HG03108 (cell line): ENCODE data around the gene CDH4.

Experiments
- ATAC-seq: cut with Tn5 transposase; IDR thresholded peaks from one replicate; pipeline ENCODE4 v1.9.1; 2021; ENCODE audit warnings: moderate library complexity; ENCODE audit not compliant: unreplicated experiment

The CDH4 gene

DNA sequence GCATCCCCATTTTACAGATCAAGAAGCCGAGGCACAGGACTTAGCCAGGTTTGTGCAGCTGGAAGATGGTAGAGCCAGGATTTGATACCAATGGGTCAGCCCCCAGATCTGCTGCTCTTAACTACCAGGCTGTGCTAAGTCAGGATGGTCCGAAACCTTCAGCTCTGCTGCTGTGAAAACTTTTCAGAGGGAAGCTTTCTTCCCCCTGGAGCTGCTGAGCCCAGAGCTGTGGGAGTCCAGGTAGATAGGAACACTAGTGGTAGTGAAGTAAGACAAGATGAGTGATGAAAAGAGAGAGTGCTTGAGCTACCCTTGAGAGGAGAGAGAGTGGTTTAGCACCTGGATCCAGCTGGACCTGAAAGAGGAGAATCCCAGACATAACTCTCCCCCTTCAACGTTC lies 230.8 kb downstream of the CDH4 start:
- no peak for ATAC-seq

DNA sequence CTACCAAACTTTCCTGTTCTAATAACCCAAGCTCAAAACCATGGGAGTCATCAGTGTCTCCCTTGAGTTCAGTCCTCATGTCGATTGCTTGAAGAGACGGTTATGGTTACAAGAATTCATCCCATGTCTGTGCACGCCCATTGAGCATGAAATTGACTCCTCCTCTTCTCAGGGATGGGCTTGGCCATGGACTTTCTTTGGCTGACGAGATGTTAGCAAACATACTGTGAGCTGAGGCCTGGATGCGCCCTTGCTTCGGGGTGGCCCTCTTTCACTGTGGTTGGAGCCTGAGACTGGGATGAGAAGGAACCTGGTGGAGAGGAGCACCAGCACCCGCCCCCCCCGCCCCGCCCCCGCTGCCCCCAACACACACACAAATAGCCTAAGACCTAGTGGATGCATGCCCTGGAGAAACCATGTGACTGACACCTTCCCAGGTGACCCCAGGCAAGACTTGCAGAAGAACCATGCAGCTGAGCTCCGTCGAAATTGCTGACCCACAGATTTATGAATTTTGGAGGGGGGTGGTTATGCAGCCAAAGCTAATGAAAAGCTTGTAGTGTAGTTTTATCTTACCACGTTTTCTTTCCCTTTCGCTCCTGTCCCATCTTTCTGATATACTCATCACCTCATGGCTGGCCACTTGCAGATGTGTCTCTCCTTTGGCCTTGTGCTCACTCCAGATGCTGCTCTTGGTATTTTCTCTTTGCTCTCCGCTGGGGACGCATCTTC lies 231.4 kb downstream of the CDH4 start:
- ATAC-seq = no peak

DNA sequence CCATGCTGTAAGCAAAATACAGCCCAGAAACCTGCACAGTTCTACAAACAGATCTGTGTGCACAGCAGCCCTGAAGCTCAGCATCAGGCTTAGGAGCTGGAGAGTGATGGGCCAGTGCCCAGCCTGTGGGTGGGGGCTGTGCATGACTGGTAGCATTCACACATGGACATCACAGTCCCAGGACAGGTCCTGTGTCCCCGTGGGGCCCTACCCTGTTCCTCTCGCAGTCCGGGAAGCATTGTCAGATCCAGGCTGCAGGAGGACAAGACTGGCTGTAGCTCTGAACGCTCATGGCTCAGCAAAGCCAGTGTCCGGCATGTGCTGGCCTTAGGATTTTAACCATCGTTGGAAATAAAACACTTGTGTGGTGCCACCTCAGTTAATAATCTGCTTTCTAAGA lies 234.1 kb downstream of the CDH4 start:
- ATAC-seq = no peak

DNA sequence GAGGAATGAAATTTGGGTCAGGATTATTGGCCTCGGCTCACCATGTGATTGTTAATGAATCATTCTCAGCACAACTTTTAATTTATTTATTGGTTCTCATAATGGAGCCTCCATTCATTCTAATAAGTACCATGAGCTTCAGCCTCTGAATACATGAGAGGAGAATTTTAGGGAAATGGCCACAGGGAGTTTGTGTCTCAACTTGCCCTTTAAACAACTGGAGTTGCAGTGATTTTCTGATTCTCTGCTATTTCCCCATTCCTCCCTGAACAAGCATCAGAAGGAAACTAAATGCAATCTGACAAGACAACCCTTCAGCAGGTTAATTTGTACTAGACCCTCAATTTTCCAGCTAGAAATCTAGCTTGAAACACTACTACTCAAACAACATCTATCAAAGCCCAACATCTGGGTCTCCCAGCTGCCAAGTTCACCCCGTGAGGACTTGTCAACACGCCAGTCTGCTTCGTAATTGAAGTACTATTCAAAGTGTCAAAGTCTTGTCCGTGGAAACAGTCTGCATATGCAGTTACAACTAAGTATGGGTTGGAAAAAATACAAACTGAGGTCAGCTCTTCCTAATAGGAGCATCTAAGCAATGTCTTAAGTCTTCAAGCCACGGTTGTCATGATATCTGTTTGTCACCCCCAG lies 235.4 kb downstream of the CDH4 start:
- no peak for ATAC-seq

DNA sequence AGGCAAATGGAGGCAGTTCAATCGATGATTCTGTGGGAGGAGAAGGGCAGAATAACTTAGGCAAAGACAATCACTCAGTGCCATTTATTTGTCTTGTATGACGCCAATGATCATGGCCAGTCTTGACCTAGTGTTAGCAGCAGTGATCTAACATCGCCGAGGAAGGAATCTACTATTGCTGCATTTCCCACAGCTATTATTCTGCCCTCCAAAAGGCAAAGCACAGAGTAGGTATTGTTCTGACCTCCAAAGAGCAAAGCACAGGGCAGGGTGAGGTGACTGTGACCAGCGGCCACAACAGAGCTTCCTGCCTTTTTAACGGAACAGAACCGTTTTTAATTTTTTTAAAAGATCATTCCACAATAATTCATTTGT lies 235.9 kb downstream of the CDH4 start:
- no peak for ATAC-seq

DNA sequence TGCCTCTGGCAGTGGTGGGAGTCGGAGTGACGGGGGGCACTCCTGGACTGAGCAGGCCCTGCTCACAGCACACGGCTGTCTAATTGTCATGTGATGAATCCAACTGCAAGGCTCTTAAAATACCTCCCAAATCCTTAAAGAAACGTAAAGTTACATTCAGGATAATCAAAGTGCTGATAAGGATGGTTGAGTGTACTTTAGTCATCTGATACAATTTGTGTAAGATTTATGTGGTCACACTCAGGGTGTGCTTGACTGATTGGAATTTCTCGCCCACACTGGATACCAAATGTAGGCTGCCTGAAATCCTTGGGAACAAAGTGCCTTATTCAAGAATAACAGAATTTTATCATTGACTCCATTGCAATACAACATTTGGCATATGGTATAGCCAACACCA lies 238.7 kb downstream of the CDH4 start:
- no peak for ATAC-seq

DNA sequence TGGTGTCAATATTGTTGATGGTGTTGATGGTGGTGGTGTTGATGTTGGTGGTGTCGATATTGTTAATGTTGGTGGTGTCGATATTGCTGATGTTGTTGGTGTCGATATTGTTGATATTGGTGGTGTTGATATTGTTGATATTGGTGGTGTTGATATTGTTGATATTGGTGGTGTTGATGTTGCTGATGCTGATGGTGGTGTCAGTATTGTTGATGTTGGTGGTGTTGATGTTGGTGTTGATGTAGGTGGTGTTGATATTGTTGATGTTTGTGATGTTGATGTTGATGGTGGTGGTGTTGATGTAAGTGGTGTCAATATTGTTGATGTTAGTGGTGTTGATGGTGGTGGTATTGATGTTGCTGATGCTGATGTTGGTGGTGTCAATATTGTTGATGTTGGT lies 240.0 kb downstream of the CDH4 start:
- no peak for ATAC-seq

DNA sequence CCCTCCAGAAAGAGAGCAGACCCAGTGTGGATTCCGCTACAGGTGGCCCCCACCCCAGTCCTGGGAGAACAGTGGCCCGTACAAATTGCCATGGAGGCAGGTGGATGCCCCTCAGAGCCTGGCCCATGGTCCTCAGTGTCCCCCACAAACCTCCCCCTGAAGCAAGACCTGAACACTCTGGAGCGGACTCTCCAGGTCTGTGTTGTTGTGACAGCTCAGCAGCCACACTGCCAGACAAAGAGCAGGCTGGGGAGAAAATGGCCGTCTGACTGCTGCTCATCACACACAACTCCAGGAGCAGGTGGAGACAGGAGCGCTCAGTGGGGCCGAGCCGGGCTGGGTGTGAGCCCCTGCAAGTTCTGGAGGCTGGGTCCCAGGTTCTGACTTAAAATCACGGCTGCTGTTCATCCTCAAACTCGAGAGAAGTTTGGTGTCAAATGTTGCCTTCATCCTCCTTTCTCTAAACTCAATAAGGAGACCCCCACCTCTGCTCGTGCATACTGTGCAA lies 241.8 kb downstream of the CDH4 start:
- ATAC-seq = no peak

DNA sequence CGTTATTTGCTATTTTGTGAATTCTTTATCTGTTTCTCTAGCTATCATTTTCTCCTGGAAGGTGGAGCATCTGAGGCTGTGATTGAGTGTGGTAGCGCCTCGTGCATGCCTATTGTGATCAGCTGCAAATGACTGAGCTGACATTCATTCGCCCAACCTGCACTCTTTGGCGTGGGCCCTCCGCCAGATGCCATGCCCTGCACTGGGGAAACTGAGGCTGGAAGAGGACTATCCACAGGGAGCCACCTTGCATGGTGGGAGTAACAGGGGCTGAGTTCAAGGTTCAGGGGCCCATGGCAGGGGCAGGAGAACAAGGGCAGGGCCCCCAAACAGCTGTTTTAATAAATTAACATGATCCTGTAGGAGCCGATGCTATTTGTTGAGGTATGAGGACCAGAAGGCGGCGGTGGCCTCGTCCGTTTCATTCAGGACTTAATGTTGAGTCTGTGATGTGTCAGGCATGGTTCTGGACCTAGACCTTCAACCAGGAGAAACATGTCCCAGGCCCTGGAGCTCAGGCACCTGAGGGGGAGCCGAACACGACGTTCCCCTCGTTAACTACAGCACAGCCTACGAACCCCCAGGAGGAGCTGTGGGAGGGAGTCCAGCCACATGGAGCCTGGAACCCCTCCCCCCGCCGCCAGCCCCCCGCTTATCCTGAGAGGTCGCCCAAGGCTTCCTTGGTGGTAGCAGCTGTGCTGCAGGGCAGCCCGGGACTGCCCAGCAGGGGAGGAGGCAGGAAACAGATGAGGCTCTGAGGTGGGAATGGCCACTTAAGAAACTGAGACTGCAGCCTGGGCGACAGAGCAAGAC lies 242.9 kb downstream of the CDH4 start:
- ATAC-seq = no peak

DNA sequence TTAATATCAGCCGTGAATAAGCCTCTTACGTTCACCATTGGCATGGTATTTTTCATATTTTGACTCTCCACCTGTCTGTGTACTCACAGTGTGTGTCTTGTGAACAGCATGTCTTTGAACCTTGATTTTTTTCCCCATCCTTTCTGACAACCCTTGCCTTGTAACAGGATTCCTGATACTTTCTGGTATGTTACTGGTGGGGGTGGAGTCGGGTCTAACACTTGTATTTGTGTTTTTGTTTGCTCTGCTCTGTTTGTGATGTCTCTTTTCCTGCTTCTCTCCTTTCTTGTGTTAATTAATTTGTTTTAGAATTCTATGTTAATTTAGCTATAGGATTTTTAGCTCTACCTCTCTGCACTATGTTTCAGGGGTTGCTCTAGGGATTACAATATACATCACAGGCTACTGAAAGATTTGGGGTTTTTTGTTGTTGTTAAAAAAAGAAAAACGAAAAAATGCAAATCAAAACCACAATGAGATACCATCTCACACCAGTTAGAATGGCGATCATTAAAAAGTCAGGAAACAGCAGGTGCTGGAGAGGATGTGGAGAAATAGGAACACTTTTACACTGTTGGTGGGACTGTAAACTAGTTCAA lies 245.1 kb downstream of the CDH4 start:
- no peak for ATAC-seq

DNA sequence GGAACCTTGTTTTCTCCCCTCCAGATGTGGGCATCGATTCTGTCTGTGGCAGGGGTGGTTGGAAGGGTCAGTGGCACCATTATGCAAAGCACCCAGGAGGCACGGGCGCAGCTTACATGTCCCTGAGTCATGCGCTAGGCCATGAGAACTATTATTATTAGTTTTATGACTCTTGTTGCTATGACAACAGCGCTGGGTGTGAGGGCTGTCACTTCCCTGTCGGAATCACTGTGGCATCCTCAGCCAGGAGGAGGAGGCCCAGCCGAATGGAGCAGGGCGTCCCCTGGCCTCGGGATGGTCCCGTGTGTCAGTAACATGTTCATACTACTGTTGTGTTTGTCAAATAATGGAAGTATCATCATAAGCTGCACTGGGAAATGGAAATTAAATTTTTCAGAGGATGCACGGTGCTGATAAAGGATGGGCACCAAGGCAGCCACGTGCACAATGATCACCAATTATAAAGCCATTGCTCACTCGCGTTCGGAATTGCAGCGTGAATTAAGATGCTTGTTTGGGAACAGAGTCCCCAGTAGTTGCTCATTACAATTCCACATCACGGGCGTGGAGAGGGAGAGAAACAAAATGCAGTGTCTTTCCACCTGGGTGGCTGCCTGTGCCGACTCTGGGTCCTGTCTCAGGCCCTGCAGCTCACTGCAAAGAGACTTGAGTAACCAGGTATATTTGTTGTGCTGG lies 247.9 kb downstream of the CDH4 start:
- no peak for ATAC-seq

DNA sequence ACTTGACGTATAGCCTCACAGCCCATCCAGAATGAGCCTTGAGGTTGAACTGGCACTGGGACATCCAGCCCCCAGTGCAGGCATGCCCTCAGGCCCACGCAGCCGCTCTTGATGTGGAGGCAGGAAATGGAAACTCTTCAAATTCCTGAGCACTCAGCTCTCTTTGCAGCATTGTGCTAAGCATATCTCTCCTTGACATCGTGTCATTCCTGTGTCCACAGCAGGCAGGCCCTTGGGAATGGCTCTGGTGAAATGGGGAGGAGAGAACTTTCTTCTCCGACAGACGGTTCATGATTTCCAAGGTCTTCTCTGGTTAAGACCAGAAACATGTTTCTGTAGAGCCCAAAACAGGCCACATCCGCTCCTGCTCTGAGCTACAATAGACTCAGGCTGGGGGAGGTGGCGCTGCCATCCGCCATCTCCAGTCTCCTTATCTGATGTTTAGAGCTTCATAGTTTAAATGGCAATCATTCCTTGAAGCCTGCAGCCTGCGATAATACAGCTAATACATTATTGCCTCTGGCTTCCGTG lies 248.8 kb downstream of the CDH4 start:
- ATAC-seq = no peak

DNA sequence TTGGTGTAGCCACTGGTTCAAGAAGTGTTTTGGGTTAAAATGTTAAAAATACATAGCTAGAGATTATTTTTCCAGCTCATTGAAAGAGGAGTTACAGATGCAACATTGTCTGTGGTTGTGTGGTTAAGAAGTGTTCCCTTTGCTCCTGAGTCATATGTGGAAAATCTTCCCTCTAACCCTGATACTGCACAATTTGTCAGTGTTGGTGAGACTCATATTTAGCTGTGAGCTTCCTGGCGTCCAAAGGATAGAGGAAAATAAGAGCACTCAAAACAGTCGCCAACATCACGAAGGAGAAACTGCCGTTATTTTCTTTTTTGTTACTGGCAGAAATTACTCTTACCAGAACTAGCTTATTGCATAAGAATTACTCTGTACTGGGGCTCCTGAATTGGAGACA lies 250.4 kb downstream of the CDH4 start:
- no peak for ATAC-seq

DNA sequence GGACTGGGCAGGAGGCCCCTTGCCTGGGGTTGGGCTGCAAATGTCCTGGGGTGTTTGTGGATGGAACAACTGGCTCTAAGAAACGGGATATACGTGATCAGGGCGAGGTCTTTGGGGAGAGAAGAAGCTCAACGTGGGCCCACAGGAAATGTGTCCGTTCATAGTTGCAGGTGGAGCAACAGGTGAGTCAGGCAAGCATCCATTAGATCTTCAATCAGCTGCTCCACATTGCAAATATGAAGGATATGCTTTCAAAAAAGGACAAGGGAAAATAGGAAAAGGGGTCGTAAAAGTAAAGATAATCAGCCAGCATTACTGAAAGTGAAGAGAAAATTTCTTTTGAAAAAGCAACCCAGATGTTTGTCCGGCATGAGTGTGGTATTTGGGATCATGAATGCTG lies 251.0 kb downstream of the CDH4 start:
- ATAC-seq = no peak

DNA sequence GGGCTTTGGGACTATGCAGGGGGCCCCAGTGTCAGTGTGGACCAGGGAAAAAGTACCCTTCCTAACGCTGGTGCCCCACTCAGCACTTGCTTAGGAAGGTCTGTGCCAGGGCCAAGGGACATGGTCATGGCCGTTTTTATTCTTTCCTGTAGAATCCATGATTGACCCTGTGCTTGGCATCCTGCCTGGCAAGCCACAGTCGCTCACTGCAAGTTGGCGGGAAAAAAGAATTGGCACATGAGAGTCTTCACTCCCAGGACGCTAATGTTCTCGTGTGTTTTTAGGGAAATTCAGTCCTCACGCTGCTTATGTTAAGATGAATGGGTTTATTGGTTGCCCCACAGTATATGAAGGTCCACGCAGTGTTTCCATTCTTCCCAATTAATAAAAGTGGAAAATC lies 253.4 kb downstream of the CDH4 start:
- no peak for ATAC-seq

DNA sequence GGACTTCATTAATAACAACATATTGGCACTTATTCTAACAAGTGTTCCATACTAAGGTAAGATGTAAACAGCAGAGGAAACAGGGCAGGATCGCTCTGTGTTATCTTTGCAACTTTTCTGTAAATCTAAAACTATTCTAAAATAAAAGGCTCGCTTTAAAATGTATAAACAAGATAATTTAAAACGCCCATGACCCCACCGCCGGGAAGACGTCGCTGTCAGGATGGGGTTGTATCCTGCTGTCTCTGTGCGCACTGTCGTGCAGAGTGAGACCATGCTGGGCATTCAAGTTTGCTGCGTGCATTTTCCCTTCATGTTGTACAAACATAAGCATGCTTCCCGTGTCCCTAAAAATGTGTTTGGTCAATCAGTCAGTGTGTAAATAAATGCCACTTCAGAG lies 255.7 kb downstream of the CDH4 start:
- ATAC-seq = no peak

DNA sequence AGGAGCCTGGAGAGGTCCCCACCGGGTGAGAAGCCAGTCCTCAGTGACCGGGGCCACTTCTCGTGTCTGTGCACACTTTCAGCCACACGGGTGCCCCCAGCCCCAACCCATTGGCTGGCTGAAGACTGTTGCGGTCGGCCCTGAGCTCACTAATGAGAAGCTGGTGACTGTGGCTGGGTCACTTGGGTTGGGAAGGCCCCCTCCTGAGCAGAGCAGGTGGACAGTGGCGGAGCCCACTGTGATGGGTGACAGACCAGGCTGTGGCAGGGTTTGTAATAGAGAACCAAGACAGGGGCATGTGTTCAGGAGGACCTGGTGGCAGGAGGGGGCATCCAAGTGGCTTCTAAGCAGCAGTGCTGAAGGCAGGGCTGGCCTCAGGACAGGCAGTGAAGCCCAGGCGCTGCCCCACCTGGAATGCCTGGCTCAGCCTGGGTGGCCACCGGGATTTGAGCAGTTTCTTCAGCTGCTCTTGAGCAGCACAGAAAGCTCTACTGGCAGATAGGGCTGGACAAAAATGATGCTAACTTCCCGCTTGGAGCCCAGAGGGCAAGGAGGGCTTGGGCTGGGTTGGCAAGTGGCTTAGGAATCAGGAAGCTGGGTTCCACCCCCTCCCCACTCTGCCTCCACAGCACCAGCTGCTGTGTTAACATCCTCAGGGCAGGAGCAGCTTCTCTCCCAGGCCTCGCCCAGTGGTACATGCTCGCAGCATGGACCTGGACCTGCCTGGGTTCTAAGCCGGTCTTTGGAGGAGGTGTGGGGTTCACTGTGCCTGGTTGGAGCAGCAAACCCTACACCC lies 256.4 kb downstream of the CDH4 start:
- ATAC-seq = no peak

DNA sequence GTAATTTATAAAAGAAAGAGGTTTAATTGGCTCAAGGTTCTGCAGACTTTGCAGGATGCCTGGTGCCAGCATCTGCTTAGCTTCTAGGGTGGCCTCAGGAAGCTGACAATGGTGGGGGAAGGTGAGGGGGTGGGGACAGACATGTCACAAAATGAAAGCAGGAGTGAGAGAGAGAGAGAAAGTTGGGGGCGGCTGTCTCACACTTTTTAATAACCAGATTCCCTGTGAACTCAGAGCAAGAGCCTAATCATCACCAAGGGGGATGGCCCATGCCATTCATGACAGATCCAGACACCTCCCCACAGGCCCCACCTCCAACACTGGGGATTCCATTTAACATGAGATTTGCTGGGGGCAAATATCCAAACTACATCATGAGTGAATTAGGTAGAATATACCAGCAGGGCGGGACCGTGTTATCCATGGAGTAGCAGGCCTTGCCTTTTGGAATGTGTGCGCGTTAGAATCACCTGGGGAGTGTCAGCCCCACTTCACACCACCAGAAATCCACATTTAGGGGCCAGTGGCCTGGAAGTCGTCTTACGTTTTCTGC lies 258.8 kb downstream of the CDH4 start:
- ATAC-seq = no peak

DNA sequence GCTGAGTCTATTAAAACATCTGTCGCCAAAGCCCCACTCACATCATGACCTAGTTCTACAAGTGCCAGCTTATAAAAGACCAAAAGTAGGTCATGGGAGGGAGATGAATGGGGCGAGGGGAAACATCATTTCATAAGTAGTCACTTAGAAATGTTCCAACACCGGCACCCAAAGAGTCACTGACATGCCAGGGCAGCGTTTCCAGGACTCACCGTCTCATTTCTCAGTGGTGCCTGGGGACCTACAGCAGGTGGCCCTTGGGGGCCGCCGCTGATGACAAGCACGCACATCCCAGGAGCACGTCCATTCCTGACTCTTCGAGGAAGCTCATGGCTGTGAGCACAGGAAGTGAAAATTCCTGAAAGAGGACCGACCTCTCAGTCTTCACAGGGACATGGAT lies 260.4 kb downstream of the CDH4 start:
- no peak for ATAC-seq
